HG03025 (cell line): ENCODE results near the gene LENG1.
A peak's percentile ranks its signal among the peaks of the same experiment; 100 is the strongest.

Experiments
- ATAC-seq: cut with Tn5 transposase; IDR thresholded peaks from one replicate; pipeline ENCODE4 v1.9.1; 2021; ENCODE audit warnings: mild to moderate bottlenecking, moderate library complexity; ENCODE audit not compliant: unreplicated experiment, low FRiP score

The LENG1 gene

GRCh38 chr19:54115109-54116063 lies 44.1 kb downstream of the LENG1 start, which contains the start of the genes PRPF31 and TFPT:
Gene PRPF31 (plus strand): TSS chr19:54115754. CDS start chr19:54118279, 2,525 bp downstream.
Gene TFPT (minus strand): TSS chr19:54115657. CDS start chr19:54115269, 388 bp downstream.
- ATAC-seq = peak; percentile 81

GRCh38 chr19:54114340-54115108 lies 45.0 kb downstream of the LENG1 start:
- no peak for ATAC-seq

GRCh38 chr19:54109651-54110050 lies 49.9 kb downstream of the LENG1 start:
- no peak for ATAC-seq

GRCh38 chr19:54108496-54108895 lies 51.0 kb downstream of the LENG1 start:
- no peak for ATAC-seq

- ATAC-seq = no peak
Measured at GRCh38 chr19:54107876-54108490, 51.5 kb downstream of the LENG1 start.

- ATAC-seq = no peak
Measured at GRCh38 chr19:54106716-54107115, 52.8 kb downstream of the LENG1 start.

GRCh38 chr19:54105796-54106195 lies 53.7 kb downstream of the LENG1 start:
- ATAC-seq = no peak
